ENCODE data around the gene NINJ2.
"Not testable (repeated sequence)": the region's sequence is repeated elsewhere in the genome, so short reads cannot be mapped to it uniquely, and the experiment has no call there.

The NINJ2 gene

DNA sequence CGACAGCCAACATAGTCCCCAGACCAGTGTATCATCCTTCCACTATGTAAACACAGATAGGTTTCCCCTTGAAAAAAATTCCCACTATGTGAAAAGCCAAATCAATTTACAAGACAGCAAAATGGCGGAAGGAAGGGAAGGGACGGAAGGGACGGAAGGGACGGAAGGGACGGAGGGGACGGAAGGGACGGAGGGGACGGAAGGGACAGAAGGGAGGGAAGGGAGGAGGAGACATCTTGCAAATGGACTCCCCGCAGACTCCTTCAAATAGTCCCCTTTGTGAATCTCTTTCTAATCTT lies 75.3 kb downstream of the NINJ2 start:
- DNase-seq (ENCODE audit: low read depth in 2 of 3, low spot score in 2 of 3), result no peak

DNA sequence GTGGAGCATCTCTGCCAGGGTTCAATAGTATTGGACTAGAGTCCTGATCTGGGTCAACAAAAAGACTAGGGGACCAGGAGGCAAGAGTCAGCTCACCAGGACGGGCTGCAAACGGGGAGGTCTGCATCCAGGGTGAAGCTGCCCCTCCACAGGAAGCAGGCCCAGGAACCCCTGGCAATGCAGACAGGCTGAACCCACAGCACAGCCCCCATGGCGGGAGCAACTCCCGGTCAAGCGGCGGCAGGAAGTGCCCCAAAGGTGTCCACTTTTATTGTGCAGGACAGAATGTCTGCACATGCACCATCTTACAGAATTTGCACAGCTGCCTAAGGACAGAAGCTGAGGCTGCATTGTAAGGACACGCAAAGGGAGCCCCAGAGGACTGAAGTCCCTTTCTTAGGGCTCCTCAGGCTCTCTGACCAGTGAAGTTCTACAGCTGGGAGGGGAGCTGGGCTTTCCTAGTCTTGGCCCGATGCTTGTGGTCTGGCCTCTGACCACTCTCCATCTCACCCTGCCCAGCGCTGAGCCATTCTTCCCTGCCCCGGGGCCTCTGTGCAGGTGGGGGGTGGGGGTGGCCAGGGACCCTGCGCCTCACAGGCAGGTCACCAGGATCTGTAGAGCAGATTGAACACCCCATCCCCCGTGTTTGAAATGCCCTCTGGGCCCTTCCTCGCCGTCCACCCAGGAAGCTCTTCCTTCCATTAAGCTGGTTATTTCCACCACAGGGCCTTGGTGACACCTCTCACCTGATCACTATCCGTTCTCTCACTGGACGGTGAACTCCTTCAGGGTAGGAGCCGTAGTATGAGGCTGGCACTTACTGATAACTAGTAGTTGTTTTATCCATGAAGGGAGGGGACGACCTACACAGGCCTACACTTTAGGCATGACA lies 75.9 kb downstream of the NINJ2 start:
- no peak for DNase-seq (ENCODE audit: low read depth in 2 of 3, low spot score in 2 of 3)

DNA sequence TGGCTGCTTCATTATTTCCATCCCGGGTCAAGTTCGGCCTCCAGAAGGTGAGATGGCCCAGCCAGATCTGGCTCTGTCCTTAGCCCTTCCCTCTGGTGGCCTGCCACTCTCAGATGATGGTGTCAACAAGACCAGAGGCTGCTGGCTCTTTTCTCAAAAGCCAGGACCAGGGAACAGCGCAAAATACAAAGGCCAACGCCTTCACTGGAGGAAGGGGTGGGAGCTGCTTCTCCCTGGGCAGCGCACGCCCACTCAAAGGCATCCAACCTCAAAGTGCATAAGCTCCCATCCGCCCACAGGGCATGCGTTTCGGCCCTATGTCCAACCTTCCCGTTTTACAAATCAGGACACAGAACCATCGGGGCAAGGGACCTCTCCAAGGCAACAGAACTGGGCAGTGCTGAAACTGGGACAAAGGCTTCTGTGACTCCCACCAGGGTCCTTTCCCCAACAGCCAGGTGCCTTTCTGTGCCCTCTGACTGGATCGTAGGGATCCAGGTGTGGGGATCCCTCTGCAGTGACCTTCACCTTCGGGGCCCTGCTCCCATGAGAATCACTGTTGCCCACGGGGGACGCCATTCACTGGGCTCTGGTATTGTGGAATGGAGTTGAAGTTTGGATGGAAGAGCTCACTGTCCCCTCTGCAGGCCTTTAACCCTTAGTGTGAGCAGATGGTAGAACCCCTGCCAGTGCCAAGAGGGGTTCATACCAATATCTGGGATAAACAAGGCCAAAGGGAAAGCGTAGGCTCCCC lies 76.8 kb downstream of the NINJ2 start:
- no peak for DNase-seq (ENCODE audit: low read depth in 2 of 3, low spot score in 2 of 3)

DNA sequence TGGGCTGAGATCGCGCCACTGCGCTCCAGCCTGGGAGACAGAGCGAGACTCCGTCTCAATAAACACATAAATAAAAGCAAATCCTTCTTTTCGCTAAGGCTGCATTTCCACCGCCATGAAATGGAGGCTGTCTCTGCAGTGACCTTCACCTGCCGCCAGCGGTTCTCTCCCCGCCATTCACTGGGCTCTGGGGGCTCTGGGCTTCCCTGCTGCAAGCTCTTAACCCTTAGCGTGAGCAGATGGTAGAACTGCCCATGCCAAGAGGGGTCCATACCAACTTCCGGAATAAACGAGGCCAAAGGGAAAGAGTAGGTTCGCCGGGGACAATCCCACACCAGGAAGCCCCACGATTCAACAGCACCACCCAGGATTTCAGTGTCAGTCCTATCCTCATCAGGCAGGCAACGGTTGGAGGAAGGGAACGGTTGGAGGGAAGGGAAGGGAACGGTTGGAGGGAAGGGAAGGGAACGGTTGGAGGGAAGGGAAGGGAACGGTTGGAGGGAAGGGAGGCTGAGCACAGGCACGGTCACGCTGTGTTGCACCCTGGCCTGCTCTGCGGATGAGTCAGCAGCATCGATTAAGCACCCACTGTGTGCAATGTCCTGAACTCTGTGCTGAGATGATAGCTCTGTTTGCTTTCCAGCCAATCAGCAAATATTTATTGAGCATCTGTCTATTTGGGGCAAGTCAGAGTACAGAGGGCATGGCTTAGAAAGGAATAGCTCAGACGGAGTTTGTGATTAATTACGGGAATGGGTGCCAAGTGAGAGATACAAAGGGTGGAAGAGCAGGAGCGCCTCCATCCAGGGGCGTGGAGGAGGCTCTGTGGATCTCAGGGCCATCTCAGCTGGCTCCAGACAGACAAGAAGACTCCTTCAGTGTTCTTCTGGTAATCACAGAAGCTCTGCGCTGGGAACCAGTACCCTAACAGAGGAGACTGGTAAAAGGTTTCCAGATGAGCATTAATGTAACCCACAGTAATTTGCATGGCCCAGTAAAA lies 77.9 kb downstream of the NINJ2 start:
- no peak for DNase-seq (ENCODE audit: low read depth in 2 of 3, low spot score in 2 of 3)

DNA sequence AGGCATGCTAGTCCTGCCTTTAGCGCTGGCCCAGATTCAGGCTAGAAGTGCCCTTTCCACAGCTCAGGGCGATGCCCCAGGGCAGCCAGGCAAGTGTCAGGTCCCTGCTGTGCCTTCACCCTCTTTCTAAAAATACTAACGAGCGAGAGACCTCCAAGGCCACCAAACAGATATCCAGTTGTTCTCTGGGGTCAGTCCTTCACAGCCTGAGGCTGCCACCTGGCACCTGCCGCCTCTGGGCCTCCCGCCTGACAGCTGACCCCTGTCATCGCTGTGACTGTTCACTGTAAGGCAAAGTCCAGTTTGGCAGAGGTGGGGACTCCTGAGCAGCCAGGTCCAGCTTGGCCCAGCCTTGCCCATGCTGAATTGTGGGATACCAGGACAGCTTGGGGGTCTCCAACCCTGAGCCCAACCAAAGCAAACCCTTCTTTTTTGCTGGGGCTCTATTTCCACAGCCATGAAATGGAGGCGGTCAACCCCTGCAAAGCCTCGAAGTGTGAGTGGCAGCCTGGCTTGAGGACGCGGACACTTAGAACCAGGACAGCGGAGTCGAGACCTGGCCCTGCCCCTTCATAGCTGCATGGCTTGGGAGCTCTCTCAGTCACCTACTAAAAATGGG lies 79.9 kb downstream of the NINJ2 start:
- no peak for DNase-seq (ENCODE audit: low read depth in 2 of 3, low spot score in 2 of 3)

DNA sequence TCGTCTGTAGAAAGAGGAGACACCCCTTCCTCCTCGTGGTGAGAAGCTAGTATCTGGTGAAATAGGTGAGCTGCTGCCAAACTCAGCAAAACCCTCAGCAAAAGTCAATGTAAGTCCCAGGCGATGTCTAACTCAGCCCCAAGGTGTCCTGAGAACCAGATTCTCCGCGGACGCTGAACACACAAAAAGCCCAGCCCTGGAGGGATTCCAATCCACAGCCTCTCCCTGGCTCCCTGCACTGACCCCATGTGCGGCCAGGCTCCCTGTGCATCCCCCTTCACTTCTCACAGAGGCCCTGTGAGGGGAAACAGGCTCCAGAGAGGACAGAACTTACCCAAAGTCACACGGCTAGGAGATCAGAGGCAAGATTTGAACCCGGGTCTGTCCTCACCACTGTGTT lies 81.5 kb downstream of the NINJ2 start:
- no peak for DNase-seq (ENCODE audit: low read depth in 2 of 3, low spot score in 2 of 3)

DNA sequence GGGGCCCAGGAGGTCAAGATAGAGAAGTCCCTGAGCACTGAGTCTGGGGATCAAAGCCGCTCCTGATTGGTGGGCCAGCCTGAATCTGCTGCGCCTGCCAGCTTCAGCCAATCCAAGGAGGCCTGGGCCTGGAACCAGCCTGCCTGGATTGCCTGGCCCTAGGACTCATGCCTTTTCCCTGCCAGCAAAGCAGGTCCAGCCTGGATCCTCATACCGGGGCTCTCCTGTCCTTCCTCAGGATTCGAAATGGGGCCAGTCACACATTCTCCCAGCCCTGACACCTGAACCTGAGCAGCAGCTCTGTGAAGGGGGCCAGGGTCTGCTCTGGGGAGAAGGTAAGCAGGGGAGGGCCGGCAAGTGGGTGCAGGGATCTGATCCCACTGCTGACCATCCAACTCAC lies 81.9 kb downstream of the NINJ2 start:
- no peak for DNase-seq (ENCODE audit: low read depth in 2 of 3, low spot score in 2 of 3)

DNA sequence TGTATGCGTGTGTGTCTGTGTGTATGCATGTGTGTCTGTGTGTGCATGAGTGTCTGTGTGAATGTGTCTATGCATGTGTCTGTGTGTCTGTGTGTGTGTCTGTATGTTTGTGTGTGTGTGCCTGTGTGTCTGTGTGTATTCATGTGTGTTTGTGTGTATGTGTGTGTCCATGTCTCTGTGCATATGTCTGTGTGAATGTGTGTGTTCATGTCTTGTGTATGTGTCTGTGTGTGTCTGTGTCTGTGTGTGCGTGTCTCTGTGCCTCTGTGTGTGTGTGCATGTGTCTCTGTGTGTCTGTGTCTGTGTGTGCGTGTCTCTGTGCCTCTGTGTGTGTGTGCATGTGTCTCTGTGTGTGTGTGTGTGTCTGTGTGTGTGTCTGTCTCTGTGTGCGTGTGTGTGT lies 82.4 kb downstream of the NINJ2 start:
- no peak for DNase-seq (ENCODE audit: low read depth in 2 of 3, low spot score in 2 of 3)

DNA sequence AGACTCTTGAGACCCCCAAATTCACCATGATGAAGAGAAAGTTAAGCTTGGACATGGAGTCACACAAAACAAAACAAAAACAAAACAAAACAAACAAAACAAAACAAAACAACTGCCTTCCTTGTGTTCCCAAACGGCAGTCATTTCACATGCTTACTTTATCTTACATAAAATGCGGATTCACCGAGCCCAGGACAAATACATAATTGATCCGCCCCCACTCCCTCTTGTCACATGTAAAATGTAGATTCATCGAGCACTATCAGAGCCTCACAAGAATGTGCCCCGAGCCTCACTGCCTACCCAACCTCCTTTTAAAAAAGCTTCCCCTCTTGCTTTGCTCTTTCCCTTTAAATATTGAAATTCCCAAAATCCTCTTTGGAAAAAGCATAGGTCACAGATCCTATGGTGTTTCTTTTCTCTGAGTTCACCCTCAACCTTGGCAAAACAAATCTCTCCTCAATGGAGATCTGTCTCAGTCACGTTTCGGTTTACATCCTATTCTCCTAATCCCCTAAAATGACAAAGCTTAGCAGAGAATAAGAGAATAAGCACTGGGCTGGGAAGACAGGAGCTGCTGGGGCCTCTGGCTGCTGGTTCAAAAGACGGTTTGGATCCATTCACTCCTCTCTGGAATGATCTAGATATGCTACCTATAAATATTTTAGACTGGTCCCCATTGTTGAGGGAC lies 83.7 kb downstream of the NINJ2 start:
- no peak for DNase-seq (ENCODE audit: low read depth in 2 of 3, low spot score in 2 of 3)

DNA sequence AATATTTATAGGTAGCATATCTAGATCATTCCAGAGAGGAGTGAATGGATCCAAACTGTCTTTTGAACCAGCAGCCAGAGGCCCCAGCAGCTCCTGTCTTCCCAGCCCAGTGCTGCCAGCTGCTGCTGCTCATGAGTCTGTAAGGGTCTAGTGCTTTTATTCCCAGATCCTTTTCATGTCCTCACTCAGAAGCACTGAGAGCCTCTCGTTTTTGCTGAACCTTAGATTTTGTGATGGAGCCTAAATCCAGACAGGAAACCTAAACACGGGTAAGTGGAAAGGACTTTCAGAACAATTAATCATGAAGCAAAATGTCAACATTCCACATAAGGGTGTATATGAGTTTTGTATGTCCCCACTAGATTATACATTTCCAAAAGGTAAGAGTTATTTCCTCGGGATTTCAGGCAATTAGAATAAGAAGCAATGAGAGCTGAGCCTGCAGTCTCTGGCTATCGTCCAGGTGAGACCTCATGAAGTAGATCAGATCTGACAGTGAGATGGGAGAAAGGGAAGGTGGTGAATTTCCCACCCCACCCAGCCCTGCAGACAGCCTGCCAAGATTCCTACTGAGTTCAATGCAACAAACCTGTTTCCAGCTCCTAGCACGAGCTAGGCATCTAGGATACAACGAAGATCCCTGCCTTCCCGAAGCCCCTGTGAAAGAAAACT lies 84.4 kb downstream of the NINJ2 start:
- DNase-seq (ENCODE audit: low read depth in 2 of 3, low spot score in 2 of 3), result no peak

DNA sequence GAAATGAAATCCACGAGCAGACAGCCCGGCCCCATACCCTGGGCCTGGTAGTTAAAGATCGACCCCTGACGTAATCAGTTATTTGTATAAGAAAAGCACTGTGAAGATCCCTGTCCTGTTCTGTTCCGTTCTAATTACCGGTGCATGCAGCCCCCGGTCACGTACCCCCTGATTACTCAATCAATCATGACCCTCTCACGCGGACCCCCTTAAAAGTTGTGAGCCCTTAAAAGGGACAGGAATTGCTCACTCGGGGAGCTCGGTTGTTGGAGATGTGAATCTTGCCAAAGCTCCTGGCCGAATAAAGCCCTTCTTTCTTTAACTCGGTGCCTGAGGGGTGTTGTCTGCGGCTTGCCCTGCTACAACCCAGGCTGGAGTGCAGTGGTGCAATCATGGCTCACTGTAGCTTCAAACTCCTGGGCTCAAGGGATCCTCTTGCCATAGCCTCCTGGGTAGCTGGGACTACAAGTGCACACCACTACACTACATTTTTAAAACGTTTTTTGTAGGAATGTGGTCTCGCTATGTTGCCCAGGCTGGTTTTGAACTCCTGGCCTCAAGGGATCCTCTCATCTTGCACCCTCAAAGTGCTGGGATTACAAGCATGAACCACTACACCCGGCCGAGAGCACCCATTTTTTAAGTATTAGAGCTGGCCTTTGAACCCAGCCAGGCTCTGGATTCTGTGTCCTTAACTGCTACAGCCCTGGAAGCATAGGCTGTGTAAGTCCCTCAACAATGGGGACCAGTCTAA lies 85.1 kb downstream of the NINJ2 start:
- not testable (repeated sequence) for DNase-seq (ENCODE audit: low read depth in 2 of 3, low spot score in 2 of 3)

DNA sequence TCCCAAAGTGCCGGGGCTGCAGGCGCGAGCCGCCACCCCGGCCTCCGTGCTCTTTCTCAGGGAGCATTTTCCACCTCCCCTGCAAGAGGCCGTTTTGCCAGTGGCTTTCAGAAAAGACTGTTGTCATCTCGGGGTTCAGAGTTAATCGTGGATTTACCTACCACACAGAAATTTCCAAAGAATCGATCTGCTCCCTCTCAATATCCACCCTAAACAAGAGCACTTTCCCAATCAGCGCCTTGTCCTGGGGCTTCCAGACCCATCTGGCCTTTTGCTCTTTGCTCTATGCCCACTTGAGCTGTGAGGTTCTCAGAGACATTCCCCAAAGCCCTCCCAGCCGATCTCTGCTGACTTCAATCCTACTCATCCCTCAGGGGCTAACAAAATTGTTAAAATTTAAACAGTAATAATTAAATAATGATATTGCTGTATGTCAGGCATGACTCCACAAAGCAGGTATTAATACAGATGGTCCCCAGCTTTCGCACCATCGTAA lies 86.6 kb downstream of the NINJ2 start:
- DNase-seq (ENCODE audit: low read depth in 2 of 3, low spot score in 2 of 3), result no peak

DNA sequence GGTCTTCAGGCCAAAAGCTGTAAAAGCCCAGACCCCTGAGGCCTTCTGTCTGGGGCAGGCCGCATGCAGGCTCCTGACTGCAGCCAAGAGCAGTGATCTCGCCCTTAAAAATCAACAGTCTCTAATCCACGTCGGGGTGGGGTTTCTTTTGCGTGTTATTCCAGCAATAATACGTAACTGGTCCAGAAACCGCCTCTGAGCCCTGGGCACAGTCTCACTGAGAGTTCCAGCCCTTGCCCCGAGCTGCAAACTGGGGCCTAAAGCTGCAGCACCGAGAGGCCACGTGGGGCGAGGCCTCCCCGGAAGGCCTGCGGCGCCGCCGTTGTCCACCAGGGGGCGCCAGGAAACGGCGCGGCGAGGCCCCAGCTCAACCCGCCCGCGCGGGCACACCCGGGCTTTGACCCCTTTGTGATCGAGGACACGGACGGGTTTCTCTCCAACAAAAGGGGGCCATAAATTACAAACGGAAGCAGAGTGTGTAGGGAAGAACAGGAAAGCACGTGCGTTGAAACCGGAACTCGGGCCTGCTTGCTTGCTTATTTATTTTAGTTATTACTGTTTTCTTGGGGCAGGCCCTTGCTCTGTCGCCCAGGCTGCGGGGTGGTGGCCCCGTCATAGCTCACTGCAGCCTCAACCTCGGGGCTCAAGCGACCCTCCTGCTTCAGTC lies 87.2 kb downstream of the NINJ2 start:
- peak; percentile 74 to 92 (median 84) for DNase-seq (ENCODE audit: low read depth in 2 of 3, low spot score in 2 of 3)

DNA sequence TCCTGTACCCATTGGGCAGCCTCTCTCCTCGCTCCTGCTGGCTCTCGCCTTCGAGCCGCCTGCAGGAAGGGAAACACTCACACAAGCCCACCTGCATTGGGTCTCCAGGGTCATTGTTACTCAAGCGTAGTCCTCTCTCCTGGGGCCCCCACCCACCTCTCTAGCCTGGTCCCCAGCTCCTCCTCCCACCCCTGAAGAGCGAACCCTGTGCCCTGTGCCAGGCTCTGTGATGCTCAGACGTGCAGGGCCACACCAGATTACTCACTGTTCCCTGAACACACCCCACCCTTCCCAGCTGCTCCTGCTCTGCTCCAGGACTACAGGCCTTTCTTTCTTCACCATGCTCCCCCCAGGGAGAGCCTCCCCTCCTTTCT lies 88.1 kb downstream of the NINJ2 start:
- DNase-seq (ENCODE audit: low read depth in 2 of 3, low spot score in 2 of 3), result no peak

DNA sequence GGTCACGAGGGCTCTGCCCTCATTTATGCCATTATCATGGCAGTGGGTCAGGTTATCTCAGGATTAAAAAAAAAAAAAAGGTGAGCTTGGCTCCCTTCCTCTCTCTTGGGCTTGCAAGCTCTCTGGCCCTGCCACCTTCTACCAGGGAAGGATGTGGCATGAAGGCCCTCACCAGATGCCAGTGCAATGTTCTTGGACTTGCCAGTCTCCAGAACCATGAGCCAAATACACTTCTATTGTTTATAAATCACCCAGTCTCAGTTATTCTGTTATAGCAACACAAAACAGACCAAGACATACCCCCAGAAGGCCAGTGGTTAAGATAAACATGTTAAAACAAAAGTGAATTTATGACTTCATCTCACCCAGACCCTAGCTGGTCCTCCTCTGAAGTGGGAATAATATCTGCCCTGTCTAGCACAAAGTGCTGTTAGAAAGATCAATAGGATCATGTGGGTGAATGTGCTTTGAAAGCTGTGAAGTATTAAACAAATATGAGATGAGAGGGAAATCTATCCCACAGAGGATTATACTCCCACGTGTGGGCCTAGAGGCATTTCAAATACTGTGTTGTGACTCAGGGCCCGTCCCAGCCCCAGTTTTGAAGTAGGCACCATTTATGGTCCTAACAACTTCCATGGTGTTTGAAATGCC lies 88.6 kb downstream of the NINJ2 start:
- DNase-seq (ENCODE audit: low read depth in 2 of 3, low spot score in 2 of 3), result no peak

DNA sequence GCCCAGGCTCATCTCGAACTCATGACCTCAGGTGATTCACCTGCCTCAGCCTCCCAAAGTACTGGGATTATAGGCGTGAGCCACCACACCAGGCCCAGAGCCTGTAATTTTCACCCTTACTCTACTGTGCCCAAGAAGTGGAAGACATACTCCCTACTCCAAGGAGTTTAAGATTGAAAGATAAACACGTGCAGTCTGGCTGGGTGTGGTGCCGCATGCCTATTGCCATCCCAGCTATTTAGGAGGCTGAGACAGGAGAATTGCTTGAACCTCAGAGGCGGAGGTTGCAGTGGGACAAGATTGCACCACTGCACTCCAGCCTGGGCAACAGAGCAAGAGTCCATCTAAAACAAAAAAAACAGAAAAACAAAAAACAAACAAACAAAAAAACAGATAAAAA lies 90.0 kb downstream of the NINJ2 start:
- DNase-seq (ENCODE audit: low read depth in 2 of 3, low spot score in 2 of 3), result no peak

DNA sequence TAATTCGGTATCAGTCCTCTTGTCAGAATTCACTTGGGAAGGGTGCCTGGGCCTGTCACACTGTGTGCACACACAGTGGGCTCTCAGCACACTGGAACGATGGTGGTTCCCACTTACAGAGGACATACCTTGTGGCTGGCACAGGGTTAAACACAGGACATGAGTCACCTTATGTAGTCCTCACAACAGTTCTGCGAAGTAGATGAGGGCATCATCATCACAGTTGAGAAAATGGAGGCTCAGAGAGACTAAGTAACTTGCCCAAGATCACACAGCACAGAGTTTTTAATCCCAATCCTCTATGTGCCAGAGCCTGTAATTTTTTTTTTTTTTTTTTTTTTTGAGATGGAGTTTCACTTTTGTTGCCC lies 90.7 kb downstream of the NINJ2 start:
- DNase-seq (ENCODE audit: low read depth in 2 of 3, low spot score in 2 of 3), result no peak
